Measurements from ENCODE around the gene APBB2.

The APBB2 gene

DNA sequence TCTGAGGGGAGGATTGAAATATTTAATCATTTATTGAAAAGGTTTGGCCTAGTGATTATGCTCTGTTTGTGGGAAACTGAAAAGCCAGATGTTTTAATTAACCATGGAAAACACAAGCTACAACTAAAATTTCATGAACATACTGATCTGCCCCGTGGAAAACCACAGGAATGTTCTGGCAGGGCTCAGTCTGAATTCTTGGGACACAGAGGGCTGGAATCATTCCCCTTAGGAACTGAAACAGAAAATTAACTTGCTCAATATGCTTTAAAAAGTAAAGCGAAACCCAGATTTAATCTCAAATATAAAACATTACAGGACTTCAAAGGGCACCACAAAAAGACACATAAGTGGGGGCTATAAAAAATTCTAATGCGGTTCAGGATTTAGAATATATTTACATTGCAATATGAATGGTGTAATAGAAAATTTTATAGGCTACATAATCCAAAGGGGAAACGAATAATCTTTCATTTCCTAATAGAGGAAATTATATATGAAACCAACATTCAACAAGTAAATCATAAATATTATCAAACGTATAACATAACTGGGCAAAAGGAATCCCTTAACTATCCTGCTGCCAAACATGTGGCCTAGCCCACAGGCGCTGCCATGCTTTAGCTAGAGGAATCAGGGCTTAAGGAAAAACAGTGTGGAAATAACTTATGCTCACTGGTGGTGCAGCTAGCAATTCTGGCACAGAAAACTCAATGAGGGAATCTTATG lies 70.9 kb downstream of the APBB2 start:
- no peak overlapping the region for H3K4me3 ChIP-seq (ENCODE audit: low read depth, low read length)
- no peak for DNase-seq
- H3K36me3 ChIP-seq, result no peaks in the 10 kb centered on the region
- no peaks in the 10 kb centered on the region for H3K9me3 ChIP-seq (ENCODE audit: severe bottlenecking)
- TF ChIP-seq CTCF (IDR thresholded peaks at IDR 0.05; ENCODE audit: low read depth, low read length), result no peak
- H3K27me3 ChIP-seq (ENCODE audit: insufficient read depth, low read depth, severe bottlenecking), result no peaks in the 10 kb centered on the region
- H3K27ac ChIP-seq, result no peak overlapping the region

- H3K27me3 ChIP-seq (ENCODE audit: insufficient read depth, low read depth, severe bottlenecking), result no peaks in the 10 kb centered on the region
- DNase-seq, result no peak
- no peaks in the 10 kb centered on the region for H3K36me3 ChIP-seq
- H3K9me3 ChIP-seq (ENCODE audit: severe bottlenecking), result no peaks in the 10 kb centered on the region
- no peak overlapping the region for H3K4me3 ChIP-seq (ENCODE audit: low read depth, low read length)
- TF ChIP-seq CTCF (IDR thresholded peaks at IDR 0.05; ENCODE audit: low read depth, low read length), result no peak
- H3K27ac ChIP-seq, result no peak overlapping the region
Measured at GRCh38 chr4:41142376-41143310, 71.7 kb downstream of the APBB2 start.

- H3K27me3 ChIP-seq (ENCODE audit: insufficient read depth, low read depth, severe bottlenecking), result no peaks in the 10 kb centered on the region
- TF ChIP-seq CTCF (IDR thresholded peaks at IDR 0.05; ENCODE audit: low read depth, low read length), result no peak
- DNase-seq, result no peak
- no peak overlapping the region for H3K27ac ChIP-seq
- no peaks in the 10 kb centered on the region for H3K36me3 ChIP-seq
- H3K4me3 ChIP-seq (ENCODE audit: low read depth, low read length), result no peak overlapping the region
- H3K9me3 ChIP-seq (ENCODE audit: severe bottlenecking), result no peaks in the 10 kb centered on the region
Measured at GRCh38 chr4:41141900-41142299, 72.4 kb downstream of the APBB2 start.

- H3K27ac ChIP-seq, result no peak overlapping the region
- no peak for TF ChIP-seq CTCF (IDR thresholded peaks at IDR 0.05; ENCODE audit: low read depth, low read length)
Measured at GRCh38 chr4:41140410-41140809, 73.9 kb downstream of the APBB2 start.

DNA sequence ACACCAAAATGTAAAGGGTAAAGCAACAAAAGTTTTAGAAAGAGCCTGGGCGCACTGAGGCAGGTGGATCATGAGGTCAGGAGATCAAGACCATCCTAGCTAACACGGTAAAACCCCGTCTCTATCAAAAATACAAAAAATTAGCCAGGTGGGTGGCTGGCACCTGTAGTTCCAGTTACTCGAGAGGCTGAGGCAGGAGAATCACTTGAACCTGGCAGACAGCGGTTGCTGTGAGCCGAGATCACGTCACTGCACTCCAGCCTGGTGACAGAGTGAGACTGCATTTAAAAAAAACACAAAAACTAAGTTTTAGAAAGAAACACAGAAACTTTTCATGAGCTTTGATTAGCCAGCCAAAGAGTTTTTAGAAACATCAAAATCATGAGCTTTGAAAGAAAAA lies 76.5 kb downstream of the APBB2 start:
- Histone ChIP-seq H3K36me3 (no peaks in the 10 kb centered on the region), H3K27me3 (ENCODE audit: insufficient read depth, low read depth, severe bottlenecking) (no peaks in the 10 kb centered on the region), H3K27ac (no peak overlapping the region), H3K9me3 (ENCODE audit: severe bottlenecking) (no peaks in the 10 kb centered on the region), H3K4me3 (ENCODE audit: low read depth, low read length) (no peak overlapping the region)
- no peak for TF ChIP-seq CTCF (IDR thresholded peaks at IDR 0.05; ENCODE audit: low read depth, low read length)
- DNase-seq, result no peak

More at GRCh38 chr4:41140410-41140809, 73.9 kb downstream of the APBB2 start:
- Histone ChIP-seq H3K4me3 (ENCODE audit: low read depth, low read length) (no peak overlapping the region), H3K9me3 (ENCODE audit: severe bottlenecking) (no peaks in the 10 kb centered on the region), H3K36me3 (no peaks in the 10 kb centered on the region), H3K27me3 (ENCODE audit: insufficient read depth, low read depth, severe bottlenecking) (no peaks in the 10 kb centered on the region)
- no peak for DNase-seq

All from WERI-Rb-1 (cell line).